HepG2 (cell line): ENCODE measurements around the gene PCYT2. TPM values are rescaled to one million over a fixed set of nuclear protein-coding genes. Genes with fewer than 3 reads are reported as not detected.

Experiments
- ATAC-seq: fragments of 200-7000 bp; cut with Tn5 transposase; 3 replicates; pipeline ENCODE4 v1.9.1; 2020; ENCODE audit warnings: mild to moderate bottlenecking, moderate library complexity
- BruUV-seq: library from RNA; stranded (reverse); fragments of 400-500 nt; replicated peaks from 2 replicates; lab custom pipeline; 2021; lab: Mats Ljungman, UMichigan
- CTCF ChIA-PET: fragments of 300-600 bp; formaldehyde crosslinking; extraction: SDS; loops from one replicate; lab custom pipeline; 2021; ENCODE audit warnings: low total read pairs, inconsistent platforms, low intra/inter-chr PET ratio; lab: Yijun Ruan, JAX
- POLR2A ChIA-PET: fragments of 350-600 bp; sonication (Branson Sonifier 250); formaldehyde crosslinking; loops from one replicate; lab custom pipeline; 2020; ENCODE audit warnings: antibody characterized with exemption, inconsistent platforms; lab: Yijun Ruan, JAX
- DNase-seq: peaks from one replicate; pipeline ENCODE4 v3.0.0-alpha.2; 2015; ENCODE audit warnings: low spot score
- FAIRE-seq: peaks from 3 replicates; lab custom pipeline; 2011; peaks lifted over from hg19 to GRCh38; lab: Jason Lieb, UNC
- H2AFZ ChIP-seq: one replicate; pipeline ENCODE4 v1.6.1; 2011; ENCODE audit warnings: low read length, inconsistent platforms
- H3K27ac ChIP-seq: fragments of 300-600 bp; 3 replicates; pipeline ENCODE4 v1.8.0; 2011; ENCODE audit warnings: mixed run types, mild to moderate bottlenecking, mixed read lengths, low read length, inconsistent platforms; ENCODE audit not compliant: insufficient read depth; ENCODE audit errors: extremely low read length
- H3K27me3 ChIP-seq, 2 experiments: fragments of 200-600 bp in 1 of 2; 2 replicates in 1 of 2; 3 replicates in 1 of 2; pipeline versions ENCODE4 v1.6.0 to v1.8.0; 2011; ENCODE audit warnings: low read length in 2 of 2, mild to moderate bottlenecking in 2 of 2, moderate library complexity in 2 of 2, inconsistent platforms in 1 of 2; ENCODE audit not compliant: insufficient read depth in 2 of 2, control insufficient read depth in 1 of 2
- H3K36me3 ChIP-seq, 2 experiments: fragments of 200-600 bp in 1 of 2; replicated peaks in 1 of 2; 2 replicates in 1 of 2; 3 replicates in 1 of 2; pipeline versions ENCODE4 v1.5.1 to v1.8.0; 2011; ENCODE audit warnings: low read length in 2 of 2, inconsistent platforms in 1 of 2; ENCODE audit not compliant: insufficient read depth in 2 of 2, control insufficient read depth in 1 of 2
- H3K4me1 ChIP-seq: 2 replicates; pipeline ENCODE4 v1.5.1; 2012; ENCODE audit warnings: low read length, inconsistent platforms; ENCODE audit not compliant: insufficient read depth
- H3K4me2 ChIP-seq: 2 replicates; pipeline ENCODE4 v1.6.0; 2011; ENCODE audit warnings: low read depth, low read length, inconsistent platforms
- H3K4me3 ChIP-seq, 3 experiments: fragments of 200-600 bp in 1 of 3; sonication (generic), shearing (Covaris generic) in 1 of 3; replicated peaks in 1 of 3; 2 replicates each; pipeline ENCODE4 v1.5.1; 2011 to 2016; ENCODE audit warnings: low read length in 3 of 3, inconsistent platforms in 2 of 3, low read depth in 2 of 3, mild to moderate bottlenecking in 2 of 3, control low read depth in 1 of 3, mixed read lengths in 1 of 3; ENCODE audit not compliant: insufficient read depth in 1 of 3
- H3K79me2 ChIP-seq: one replicate; pipeline ENCODE4 v1.6.1; 2011; ENCODE audit warnings: low read length, inconsistent platforms; ENCODE audit not compliant: insufficient read depth
- H3K9ac ChIP-seq: 2 replicates; pipeline ENCODE4 v1.6.0; 2011; ENCODE audit warnings: mild to moderate bottlenecking, low read depth, low read length, inconsistent platforms; ENCODE audit not compliant: insufficient read depth
- H3K9me3 ChIP-seq: 2 replicates; pipeline ENCODE4 v1.5.1; 2012; ENCODE audit warnings: mild to moderate bottlenecking, low read length
- H4K20me1 ChIP-seq: 2 replicates; pipeline ENCODE4 v1.6.0; 2011; ENCODE audit warnings: inconsistent platforms, mild to moderate bottlenecking, low read length, moderate library complexity; ENCODE audit not compliant: insufficient read depth
- ATF7 ChIP-seq, 2 experiments: fragments of 450-650 bp in 1 of 2; sonication (generic) in 1 of 2; formaldehyde crosslinking in 1 of 2; IDR thresholded peaks; 2 replicates each; pipeline versions ENCODE4 v1.4.0 to v1.6.1; 2016 to 2020; ENCODE audit warnings: antibody characterized with exemption in 1 of 2, mild to moderate bottlenecking in 1 of 2, missing genetic modification reagents in 1 of 2
- CHCHD3 ChIP-seq: sonication (generic); formaldehyde crosslinking; IDR thresholded peaks from 2 replicates; pipeline ENCODE4 v1.8.0; 2022; ENCODE audit warnings: mild to moderate bottlenecking, missing genetic modification reagents, moderate library complexity
- CREB1 ChIP-seq, 2 experiments: fragments of 450-650 bp in 1 of 2; IDR thresholded peaks; 2 replicates each; pipeline ENCODE4 v1.6.1; 2016 to 2017; ENCODE audit warnings: control low read depth in 1 of 2, mild to moderate bottlenecking in 1 of 2, missing compliant biosample characterization in 1 of 2, missing genetic modification characterization in 1 of 2
- JDP2 ChIP-seq: sonication (generic); formaldehyde crosslinking; IDR thresholded peaks from 2 replicates; pipeline ENCODE4 v1.8.1; 2022; ENCODE audit warnings: missing genetic modification reagents, borderline replicate concordance
- PLRG1 ChIP-seq: fragments of 450-650 bp; conservative IDR thresholded peaks from 2 replicates; pipeline ENCODE4 v1.6.1; 2016
- POLR2G ChIP-seq: fragments of 200-400 bp; formaldehyde crosslinking; IDR thresholded peaks from 2 replicates; pipeline ENCODE4 v1.6.1; 2018; ENCODE audit warnings: mild to moderate bottlenecking, low read depth, low read length, moderate library complexity
- PRDM10 ChIP-seq: sonication (generic); formaldehyde crosslinking; IDR thresholded peaks from 2 replicates; pipeline ENCODE4 v1.4.0; 2020; ENCODE audit warnings: low read depth, missing genetic modification reagents
- RBFOX2 ChIP-seq: fragments of 200-400 bp; formaldehyde crosslinking; IDR thresholded peaks from 2 replicates; pipeline ENCODE4 v1.6.1; 2017; ENCODE audit warnings: low read depth, mild to moderate bottlenecking, low read length
- SMARCE1 ChIP-seq: fragments of 450-650 bp; IDR thresholded peaks from 2 replicates; pipeline ENCODE4 v1.6.1; 2017; ENCODE audit warnings: borderline replicate concordance
- SNAI1 ChIP-seq: sonication (generic); formaldehyde crosslinking; IDR thresholded peaks from 2 replicates; pipeline ENCODE4 v1.5.0; 2020; ENCODE audit warnings: mild to moderate bottlenecking, missing genetic modification reagents, borderline replicate concordance
- THAP11 ChIP-seq: IDR thresholded peaks from 2 replicates; pipeline ENCODE4 v1.6.1; 2016; ENCODE audit warnings: missing biosample characterization, missing genetic modification reagents
- ZFP36L2 ChIP-seq: sonication (generic); formaldehyde crosslinking; IDR thresholded peaks from 2 replicates; pipeline ENCODE4 v1.4.0; 2020; ENCODE audit warnings: missing genetic modification reagents
- ZNF326 ChIP-seq: sonication (generic); formaldehyde crosslinking; IDR thresholded peaks from 2 replicates; pipeline ENCODE4 v1.4.0; 2020; ENCODE audit warnings: missing genetic modification reagents, borderline replicate concordance
- ZNF362 ChIP-seq: sonication (generic); formaldehyde crosslinking; IDR thresholded peaks from 2 replicates; pipeline ENCODE4 v1.4.0; 2020; ENCODE audit warnings: missing genetic modification reagents, mild to moderate bottlenecking, borderline replicate concordance
- ZNF597 ChIP-seq: sonication (generic); formaldehyde crosslinking; IDR thresholded peaks from 2 replicates; pipeline ENCODE4 v1.5.0; 2020; ENCODE audit warnings: missing genetic modification reagents
- ZNF691 ChIP-seq: sonication (generic); formaldehyde crosslinking; IDR thresholded peaks from 2 replicates; pipeline ENCODE4 v1.4.0; 2020; ENCODE audit warnings: missing genetic modification reagents, low read depth, mild to moderate bottlenecking, borderline replicate concordance
- ZNF703 ChIP-seq: sonication (generic); formaldehyde crosslinking; IDR thresholded peaks from 2 replicates; pipeline ENCODE4 v1.5.1; 2020; ENCODE audit warnings: missing genetic modification reagents, mild to moderate bottlenecking, moderate library complexity, borderline replicate concordance
- ZNF790 ChIP-seq: sonication (generic); formaldehyde crosslinking; IDR thresholded peaks from 2 replicates; pipeline ENCODE4 v1.8.0; 2022; ENCODE audit warnings: missing genetic modification reagents, mild to moderate bottlenecking, borderline replicate concordance
- WGBS: methylation state at CpG from one replicate; pipeline ENCODE4 v1.1.6; 2017; ENCODE audit warnings: low lambda C conversion rate; 5-methylcytosine and 5-hydroxymethylcytosine counted together
- in situ Hi-C: cut with HindIII; loops from 2 replicates; pipeline ENCODE4 v1.10.0; 2017; ENCODE audit warnings: low pct_unique_long_range_greater_than_20kb; ENCODE audit not compliant: extremely low pct_ligation_motif_present
- intact Hi-C: fragments of 100-400 bp; cut with micrococcal nuclease; formaldehyde crosslinking; loops from one replicate; pipeline ENCODE4 v1.10.0; 2022; ENCODE audit not compliant: unreplicated experiment
- polyA plus RNA-seq, 8 experiments: library from polyadenylated mRNA; depleted of rRNA in 3 of 8; stranded (reverse) in 7 of 8; unstranded in 1 of 8; fragments of >200 nt; fragmentation: Illumina TruSeq in 4 of 8; extraction: Trizol in 4 of 8; gene quantifications; 2 replicates each; pipeline versions ENCODE4 v1.2.1 to v1.2.3, GENCODE V29; 2011 to 2016; ENCODE audit warnings: low read depth in 4 of 8, missing spikeins in 1 of 8, mixed read lengths in 1 of 8; ENCODE audit not compliant: insufficient read depth in 1 of 8
- total RNA-seq, 5 experiments: library from RNA; depleted of rRNA; stranded (reverse); fragments of >200 nt; fragmentation: Illumina TruSeq; extraction: Trizol; gene quantifications; 2 replicates each; pipeline ENCODE4 v1.2.3, GENCODE V29; 2016; ENCODE audit warnings: low read depth in 1 of 5

PCYT2 gene
- total and polyA plus RNA-seq, 2 of the 13 experiments (the other 11 are each of a cell fraction or from before 2014, with no cell fraction given) = 147 to 297 TPM

GRCh38 chr17:81885454-81885853 is 25.7 kb downstream of the PCYT2 start:
- H3K4me2 ChIP-seq = no peak overlapping the region
- no peak for FAIRE-seq
- H3K79me2 ChIP-seq = peaks cover 37% of the 10 kb centered on the region
- TF ChIP-seq PRDM10 (no peak), ZNF790 (no peak), SNAI1 (CRISPR knock-in tag) (no peak), RBFOX2 (peak; percentile 7; the same call in 1 of the 2 replicates), JDP2 (CRISPR knock-in tag) (no peak), THAP11 (CRISPR knock-in tag) (no peak), ZNF597 (no peak), CREB1 (IDR thresholded peaks at IDR 0.05) (0 out of 2 replicates have a peak, but pooled peaks have one; percentile 31), CREB1 (CRISPR knock-in tag; IDR thresholded peaks at IDR 0.05) (no peak), CHCHD3 (CRISPR knock-in tag) (no peak), ZNF691 (CRISPR knock-in tag) (no peak), ZNF326 (CRISPR knock-in tag) (no peak), PLRG1 (no peak), POLR2G (peak; percentile 37; the same call in 1 of the 2 replicates), SMARCE1 (no peak), ZNF703 (CRISPR knock-in tag) (no peak), ATF7 (IDR thresholded peaks at IDR 0.05) (peak; percentile 84), ATF7 (CRISPR knock-in tag; IDR thresholded peaks at IDR 0.05) (no peak), ZNF362 (no peak), ZFP36L2 (CRISPR knock-in tag) (no peak)

More at GRCh38 chr17:81885454-81885853, 25.7 kb downstream of the PCYT2 start:
- H4K20me1 ChIP-seq = no peaks in the 10 kb centered on the region
- H3K36me3 ChIP-seq = peaks cover 42 to 73% of the 10 kb centered on the region in 2 experiments
- no peak overlapping the region for H3K9ac ChIP-seq
- CTCF ChIA-PET = no interaction called here
- in situ Hi-C loops = no loop called here
- H3K4me3 ChIP-seq = no peak overlapping the region
- no peak overlapping the region for H3K27ac ChIP-seq
- peaks cover 0 to 1% of the 10 kb centered on the region in 2 experiments; a peak in 2 of 5 replicates for H3K27me3 ChIP-seq
- no peak for DNase-seq
- intact Hi-C loops = no loop called here
- BruUV-seq = no TSS peak
- POLR2A ChIA-PET = interaction anchor here (1.4 kb wide), 1 partner anchor 12 kb away, joined by 5 read pairs; no protein-coding TSS in a partner anchor
- 97% methylated on average over 10 of the region's 10 CpGs for WGBS
- ATAC-seq = no peak; the same call in 2 of the 3 replicates
- peaks cover 21% of the 10 kb centered on the region for H3K4me1 ChIP-seq
- no peak overlapping the region for H2AFZ ChIP-seq
- H3K9me3 ChIP-seq = no peaks in the 10 kb centered on the region
